Activated CD8-positive, alpha-beta memory T cell treated with anti-CD3 and anti-CD28 coated beads, Interleukin-2, amount 50 U/mL, for 1 hour (primary cell): Measurements from ENCODE around the gene PRPF8.

Experiments
- DNase-seq: peaks from one replicate; pipeline ENCODE4 v3.0.0-alpha.2; 2020; ENCODE audit errors: extremely low read depth

Gene PRPF8

DNA sequence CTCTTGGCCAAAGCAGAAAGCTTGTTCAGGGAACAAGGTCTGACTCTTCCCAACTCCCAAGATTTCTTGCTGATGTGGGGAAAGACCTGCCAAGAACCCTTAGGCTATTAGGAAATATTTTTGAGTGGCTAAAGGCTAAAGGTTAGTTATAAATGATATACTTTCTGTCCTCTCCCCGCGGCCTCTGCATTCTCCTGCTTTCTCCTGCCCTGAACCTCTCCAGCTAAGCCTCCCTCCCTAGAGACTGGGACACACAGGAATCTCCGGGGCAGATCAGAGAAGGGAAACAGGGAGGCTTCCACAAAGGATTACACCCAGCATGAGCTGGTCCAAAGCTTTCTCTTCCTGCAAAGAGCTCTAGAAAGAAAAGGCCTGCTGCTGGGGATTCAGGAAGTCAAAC lies 58.3 kb downstream of the PRPF8 start:
- no peak for DNase-seq

DNA sequence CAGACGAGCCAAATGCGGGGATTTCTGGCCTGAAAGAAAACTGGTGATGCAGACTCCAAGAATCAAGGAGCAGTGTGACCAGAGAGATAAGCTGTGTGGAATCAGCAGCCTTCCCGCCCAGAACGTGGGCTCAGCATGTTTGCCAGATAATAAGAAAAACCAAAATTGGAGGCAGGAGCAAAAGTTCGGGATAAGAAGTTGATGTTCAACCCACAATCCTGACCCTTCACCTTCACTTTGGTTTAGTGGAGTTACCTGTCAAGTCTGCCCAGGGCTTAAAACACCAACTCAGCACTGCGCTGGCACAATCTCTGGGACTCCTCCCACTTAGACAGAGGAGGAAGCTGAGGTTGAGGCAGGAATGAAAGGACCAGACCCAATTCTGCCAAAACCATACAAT lies 59.1 kb downstream of the PRPF8 start:
- no peak for DNase-seq

DNA sequence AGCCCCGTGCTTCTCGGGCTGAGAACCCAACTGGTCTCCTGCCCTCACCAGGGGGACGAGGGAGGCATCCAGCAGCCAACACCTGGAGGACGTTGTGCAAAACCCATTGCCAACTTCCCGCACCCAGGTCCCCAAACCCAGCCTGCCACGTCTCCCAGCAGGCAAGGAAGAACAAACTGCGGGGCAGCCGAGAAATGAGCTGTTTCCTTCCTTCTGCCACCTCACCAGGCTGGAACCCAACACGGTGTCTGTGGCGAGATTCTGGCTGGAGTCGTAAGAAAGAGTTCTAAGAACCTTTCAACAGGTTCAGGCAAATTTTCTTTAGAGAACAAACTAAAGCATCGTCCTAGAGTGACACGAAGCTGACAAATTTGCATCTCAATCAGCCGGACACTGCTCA lies 59.6 kb downstream of the PRPF8 start:
- no peak for DNase-seq

DNA sequence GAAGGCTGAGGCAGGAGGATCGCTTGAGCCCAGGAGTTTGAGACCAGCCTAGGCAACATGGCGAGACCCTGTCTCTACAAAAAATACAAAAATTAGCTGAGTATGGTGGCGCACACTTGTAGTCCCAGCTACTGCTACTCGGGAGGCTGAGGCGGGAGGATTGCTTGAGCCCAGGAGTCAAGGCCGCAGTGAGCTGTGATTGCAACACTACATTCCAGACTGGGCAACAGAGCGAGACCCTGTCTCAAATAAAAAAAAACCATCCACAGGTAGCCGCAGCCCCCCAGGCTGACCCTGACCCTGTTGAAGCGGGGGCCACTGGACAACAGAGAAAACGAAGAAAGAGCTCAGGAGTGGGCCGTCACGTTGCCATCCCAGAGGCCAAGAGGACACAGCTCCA lies 60.0 kb downstream of the PRPF8 start:
- DNase-seq, result no peak

DNA sequence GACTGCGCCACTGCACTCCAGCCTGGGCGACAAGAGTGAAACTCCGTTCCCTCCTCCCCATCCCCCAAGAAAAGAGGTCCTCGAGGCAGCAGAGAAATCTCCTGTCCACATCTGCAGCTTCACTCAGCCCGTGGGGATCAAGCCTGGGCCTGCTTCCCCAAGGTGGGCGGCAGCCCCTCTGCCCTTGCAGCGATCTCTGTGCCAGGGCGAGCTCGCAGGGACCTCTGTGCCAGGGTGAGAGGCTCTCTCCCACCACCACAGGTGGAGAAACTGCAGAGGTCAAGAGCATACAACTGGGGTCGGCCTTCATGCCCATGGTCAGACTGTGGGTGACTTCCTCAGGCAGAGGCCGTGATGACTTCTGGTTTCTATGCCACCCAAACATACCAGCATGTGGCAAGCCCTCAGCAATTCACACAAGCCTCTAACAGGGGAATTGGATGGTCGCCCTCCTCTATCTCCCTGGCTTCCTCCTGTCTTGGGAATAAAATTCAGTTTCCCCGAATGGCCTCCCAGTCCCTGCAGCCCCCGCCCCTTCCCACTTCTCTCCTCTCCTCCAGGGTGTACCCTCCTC lies 61.5 kb downstream of the PRPF8 start:
- DNase-seq, result no peak

DNA sequence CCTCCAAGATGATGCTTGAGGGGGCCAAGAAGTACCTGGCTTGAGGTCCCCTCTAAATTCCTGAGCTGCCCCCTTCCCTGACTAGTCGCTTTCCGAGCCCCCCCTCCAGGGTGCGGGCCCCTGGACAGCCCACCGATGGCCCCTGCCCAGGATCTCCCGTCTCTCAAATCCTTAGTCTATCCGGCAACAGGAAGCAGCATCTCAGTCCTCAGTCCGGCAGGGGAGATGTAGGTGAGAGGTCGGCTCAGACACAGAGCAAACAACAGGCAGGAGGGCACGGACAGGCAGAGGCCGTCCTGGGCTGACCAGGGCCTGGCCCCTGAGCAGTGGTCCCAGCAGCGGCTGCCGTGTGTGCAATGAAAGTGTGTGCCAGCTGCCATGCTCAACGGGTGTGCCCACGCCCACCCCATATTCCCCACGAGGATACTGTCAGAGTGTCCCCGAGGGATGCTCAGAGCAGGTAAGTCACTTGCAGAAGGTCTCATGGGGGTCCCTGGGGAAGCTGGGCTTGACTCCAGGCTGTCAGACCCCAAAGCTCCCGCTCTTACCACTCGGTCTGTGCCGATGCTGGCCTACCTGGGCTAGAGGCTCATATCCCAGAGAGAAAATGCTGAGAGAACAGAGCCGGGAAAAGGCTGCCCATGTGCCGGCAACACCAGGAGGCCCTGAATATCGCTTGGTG lies 63.3 kb downstream of the PRPF8 start:
- DNase-seq, result no peak

DNA sequence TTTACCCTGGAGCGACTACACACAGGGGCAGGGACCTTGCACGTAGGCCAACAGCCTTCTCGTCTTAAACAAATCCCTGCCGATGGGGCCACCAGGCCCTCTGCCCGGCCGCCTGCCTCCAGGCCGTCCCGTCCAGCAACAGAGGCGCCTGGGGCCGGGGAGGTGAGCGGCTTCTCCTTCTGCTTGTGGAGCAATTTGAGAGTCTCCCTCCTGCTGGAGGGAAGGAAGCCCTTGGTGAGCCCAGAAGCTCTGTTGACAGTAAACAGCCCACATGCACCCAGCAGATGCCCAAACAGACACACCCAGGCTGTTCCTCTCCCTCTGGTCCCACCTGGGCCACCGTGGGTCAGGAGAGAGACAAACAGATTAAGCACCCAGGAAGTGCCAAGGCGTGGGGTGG lies 64.2 kb downstream of the PRPF8 start:
- DNase-seq, result no peak

DNA sequence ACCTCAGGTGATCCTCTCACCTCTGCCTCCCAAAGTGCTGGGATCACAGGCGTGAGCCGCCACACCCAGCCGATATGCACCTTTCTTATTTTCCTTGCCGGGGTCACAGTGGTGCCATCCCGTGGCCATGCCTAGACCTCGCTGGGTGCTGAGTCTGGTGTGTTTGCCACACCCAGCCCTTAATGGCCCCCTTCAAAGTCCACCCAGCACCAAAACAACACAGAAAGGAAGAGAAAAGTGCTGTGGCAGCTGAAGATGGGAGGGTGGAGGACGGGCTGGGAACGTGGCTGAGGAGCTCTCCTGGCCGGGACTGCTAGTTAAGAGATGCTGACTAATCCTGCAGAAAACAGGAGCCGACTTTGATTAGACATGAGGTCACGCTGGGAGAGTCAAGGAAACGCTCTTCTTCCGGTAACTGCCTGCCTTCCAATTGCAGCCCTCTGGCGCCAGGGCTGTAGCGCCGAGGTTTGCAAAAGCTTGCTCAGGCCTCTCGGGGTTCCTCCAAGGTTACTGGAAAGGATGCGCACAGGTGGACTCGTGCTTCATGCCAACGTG lies 67.0 kb downstream of the PRPF8 start:
- DNase-seq, result no peak

DNA sequence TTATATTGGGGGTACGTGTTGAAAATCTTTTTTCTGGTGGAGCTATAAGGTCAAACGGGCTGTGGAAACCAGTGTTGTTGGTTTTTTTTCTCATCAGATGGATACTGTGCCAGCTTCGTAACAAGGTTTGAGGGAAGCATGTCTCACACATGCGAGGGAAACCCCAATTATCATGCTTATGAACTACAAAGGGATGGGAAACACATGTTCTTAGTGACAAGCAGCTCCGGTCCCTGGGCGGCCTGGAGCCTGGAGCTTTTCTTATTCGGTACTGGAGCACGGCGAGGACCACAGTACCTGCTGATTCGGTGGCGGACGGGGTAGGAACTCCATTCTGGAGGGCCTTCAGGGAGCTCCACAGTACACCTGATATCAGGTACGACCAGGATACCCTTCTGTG lies 68.6 kb downstream of the PRPF8 start:
- DNase-seq, result no peak

DNA sequence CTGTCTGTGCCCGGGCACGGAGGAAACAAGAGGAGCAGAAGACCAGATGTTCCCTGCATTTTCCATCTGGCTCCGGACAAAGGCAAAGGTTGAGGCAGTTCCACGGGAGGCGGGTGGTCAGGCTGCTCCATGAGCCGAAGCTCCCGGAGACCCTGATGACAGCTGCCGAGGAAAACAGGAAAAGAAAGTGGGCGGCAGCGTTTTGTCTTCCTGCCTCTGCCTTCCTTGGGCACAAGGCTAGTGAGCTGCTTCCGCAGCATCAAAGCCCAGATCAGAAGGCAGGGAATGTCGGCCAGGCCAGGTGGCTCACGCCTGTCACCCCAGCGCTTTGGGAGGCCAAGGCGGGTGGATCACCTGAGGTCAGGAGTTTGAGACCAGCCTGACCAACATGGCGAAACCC lies 72.3 kb downstream of the PRPF8 start:
- DNase-seq, result no peak

DNA sequence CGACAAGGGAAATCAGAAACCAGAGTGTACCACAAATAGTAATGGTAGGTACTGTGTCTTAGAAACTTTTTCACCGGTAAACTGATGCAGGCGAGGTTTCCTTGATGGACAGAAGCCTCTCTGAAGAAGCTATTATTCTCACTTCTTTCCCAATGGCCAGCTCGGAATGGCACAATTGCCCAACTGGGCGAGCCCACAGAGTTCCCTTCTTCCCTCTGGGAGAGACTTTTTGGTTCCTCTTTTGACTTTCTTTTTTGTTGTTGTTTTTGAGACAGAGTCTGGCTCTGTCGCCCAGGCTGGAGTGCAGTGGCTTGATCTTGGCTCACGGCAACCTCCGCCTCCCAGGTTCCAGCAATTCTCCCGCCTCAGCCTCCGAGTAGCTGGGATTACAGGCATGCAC lies 73.0 kb downstream of the PRPF8 start:
- DNase-seq, result no peak

DNA sequence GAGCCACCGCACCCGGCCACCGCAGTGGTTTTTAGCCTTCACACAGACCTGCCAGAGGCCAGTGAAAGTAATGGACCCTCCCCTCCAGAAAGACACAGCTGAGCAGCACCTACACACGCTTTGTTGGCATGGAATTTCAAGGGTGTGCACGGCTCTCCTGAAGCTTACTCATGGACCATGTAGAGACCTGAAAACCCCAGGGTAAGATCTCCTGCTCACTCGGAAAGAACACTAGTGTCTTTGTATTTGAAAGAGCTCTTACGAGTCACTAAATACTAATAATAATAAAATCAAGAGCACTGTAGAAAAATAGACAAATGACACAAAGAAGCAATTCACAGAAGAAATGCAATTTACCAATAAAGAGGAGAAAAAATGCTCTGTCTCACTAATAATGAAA lies 76.0 kb downstream of the PRPF8 start:
- no peak for DNase-seq

DNA sequence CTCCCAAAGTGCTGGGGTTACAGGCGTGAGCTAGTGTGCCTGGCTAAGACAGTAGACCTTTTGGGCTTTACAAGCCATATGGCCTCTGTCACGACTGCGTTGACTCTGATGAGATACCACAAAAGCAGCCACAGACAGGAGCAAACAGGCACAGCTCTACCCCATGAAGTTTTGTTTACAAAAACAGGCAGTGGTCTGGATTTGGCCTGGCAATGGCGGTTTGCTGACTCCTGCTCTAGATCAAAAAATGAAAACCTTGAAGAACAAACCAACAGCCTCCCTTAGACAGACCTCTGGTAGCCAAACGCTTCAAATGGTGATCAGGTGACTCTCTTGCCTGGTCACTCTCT lies 76.7 kb downstream of the PRPF8 start:
- no peak for DNase-seq

DNA sequence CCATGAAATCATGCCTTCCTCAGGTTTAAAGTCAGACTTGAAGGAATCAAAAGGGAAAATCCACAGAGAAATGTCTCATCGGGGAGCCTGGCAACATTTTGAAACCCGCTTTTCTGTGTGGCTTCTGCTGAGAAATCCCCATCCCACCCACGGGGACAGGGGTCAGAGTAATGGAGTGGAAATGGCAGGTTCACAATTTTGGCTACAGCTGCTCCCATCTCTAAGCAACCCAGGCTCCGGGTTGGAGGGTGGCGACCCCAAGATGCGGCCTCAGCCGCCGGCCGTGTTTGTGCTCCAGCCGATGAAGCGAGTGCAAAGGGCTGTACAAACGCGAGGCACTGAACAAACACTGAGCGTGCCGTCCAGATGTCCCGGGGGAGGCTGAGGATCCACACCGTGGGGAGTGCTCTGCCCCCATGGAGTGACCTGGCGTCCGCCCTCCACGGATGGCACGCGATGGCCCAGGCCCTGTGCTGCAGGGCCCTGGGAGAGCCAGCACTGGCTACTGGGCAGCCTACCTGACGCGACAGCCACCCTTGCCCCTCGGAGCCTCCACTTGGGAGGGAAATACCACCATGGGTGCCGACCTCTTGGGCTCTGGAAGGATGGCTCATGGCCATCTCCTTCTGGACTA lies 78.2 kb downstream of the PRPF8 start:
- no peak for DNase-seq

DNA sequence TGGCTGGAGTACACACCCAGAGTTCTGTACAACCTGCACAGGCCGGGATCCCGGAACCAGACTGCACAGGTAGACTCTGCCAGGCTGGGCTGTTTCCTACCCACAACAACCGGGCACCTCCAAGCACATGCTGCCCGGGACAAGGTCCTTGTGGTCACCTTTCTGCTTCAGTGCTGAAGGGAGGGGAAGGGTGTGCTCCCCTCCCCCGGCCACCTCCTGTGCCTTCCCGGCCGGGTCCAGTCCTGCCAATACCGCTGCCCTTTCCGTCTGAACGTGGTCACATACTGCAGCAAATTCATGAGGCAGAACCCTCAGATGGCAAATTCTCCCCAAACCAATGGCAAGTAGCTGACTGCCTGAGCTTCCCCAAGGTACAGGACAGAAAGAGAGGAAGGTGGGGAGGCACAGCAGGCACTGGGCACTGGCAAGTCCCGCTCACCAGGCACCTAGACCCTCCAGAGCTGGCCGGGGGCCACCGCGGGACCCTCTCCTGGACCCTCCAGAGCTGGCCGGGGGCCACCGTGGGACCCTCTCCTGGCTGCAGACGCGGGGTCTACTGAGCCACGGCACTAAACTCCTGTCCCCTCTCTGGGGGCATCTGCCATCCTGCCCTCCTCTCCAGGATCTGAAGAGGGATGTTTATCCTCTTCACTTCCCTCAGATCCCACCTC lies 78.9 kb downstream of the PRPF8 start:
- DNase-seq, result no peak

DNA sequence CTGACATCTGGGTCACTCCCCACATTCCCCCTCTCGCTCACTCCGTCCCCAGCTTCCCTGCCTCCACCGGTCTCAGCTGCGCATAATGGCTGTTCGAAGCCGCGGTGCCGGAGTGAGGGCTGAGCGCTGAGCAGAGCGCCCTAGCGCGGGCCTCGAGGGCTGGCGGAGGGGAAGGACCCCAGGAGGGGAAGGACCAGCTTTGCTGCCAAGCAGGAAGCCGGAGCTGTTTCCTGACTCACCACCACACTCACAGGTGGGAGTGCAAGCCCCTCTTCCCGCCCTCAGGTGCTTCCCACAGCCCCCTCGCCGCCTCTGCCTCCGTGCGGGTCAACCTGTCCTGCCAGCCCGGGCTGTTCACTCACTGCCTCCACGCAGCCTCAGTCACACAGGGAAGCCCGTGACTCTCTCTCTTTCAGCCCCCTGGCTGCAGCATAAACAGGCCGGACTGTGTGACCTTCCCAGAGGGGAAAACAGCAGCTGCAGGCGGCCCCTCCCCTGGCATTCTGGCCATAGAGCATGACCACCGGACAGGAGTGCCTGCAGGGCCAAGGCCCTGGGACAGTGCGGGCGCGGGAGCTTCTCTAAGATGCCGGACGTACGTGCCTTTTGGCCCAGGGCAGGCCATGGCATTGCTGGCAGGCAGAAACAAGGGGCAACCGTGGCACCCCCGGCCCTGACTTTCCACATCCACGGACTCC lies 79.7 kb downstream of the PRPF8 start:
- DNase-seq, result no peak

DNA sequence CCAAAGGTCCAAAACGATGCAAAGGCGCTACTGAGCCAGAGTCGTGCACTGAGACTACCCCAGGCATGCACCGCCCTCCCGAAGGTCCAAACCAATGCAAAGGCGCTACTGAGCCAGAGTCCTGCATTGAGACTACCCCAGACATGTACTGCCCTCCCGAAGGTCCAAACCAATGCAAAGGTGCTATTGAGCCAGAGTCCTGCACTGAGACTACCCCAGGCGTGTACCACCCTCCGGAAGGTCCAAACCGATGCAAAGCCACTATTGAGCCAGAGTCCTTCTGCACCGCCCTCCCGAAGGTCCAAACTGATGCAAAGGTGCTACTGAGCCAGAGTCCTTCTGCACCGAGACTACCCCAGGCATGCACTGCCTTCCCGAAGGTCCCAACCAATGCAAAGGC lies 83.1 kb downstream of the PRPF8 start:
- DNase-seq, result no peak
